ENCODE data around the gene SMC3.

SMC3 gene

GRCh38 chr10:110540031-110540430, 27.5 kb upstream of the SMC3 start:
- FAIRE-seq = peak; percentile 15
- DNase-seq (ENCODE audit: extremely low spot score, insufficient read length, low read depth) = no peak

GRCh38 chr10:110544958-110545537, 22.4 kb upstream of the SMC3 start:
- FAIRE-seq = no peak
- no peak for DNase-seq (ENCODE audit: extremely low spot score, insufficient read length, low read depth)

- no peak for FAIRE-seq
- DNase-seq (ENCODE audit: extremely low spot score, insufficient read length, low read depth) = no peak
These were observed 21.4 kb upstream of the SMC3 start for GRCh38 chr10:110546077-110546476.

GRCh38 chr10:110546499-110547110, 20.9 kb upstream of the SMC3 start:
- DNase-seq (ENCODE audit: extremely low spot score, insufficient read length, low read depth) (no peak), FAIRE-seq (no peak)

GRCh38 chr10:110547139-110547761, 20.2 kb upstream of the SMC3 start:
- DNase-seq (ENCODE audit: extremely low spot score, insufficient read length, low read depth) (no peak), FAIRE-seq (peak; percentile 87)

GRCh38 chr10:110548002-110548401, 19.5 kb upstream of the SMC3 start:
- DNase-seq (ENCODE audit: extremely low spot score, insufficient read length, low read depth) = no peak
- no peak for FAIRE-seq

- no peak for FAIRE-seq
These were observed 18.3 kb upstream of the SMC3 start for GRCh38 chr10:110549211-110549610.

GRCh38 chr10:110553905-110554304, 13.6 kb upstream of the SMC3 start:
- no peak for FAIRE-seq
- no peak for DNase-seq (ENCODE audit: extremely low spot score, insufficient read length, low read depth)

More at GRCh38 chr10:110549211-110549610, 18.3 kb upstream of the SMC3 start:
- no peak for DNase-seq (ENCODE audit: extremely low spot score, insufficient read length, low read depth)

GRCh38 chr10:110556296-110556695, 11.2 kb upstream of the SMC3 start:
- DNase-seq (ENCODE audit: extremely low spot score, insufficient read length, low read depth) (no peak), FAIRE-seq (no peak)

- peak; percentile 28 for DNase-seq (ENCODE audit: extremely low spot score, insufficient read length, low read depth)
- FAIRE-seq = peak; percentile 70
These were observed 10.4 kb upstream of the SMC3 start for GRCh38 chr10:110556969-110557601.

GRCh38 chr10:110558041-110558440, 9.5 kb upstream of the SMC3 start:
- FAIRE-seq (no peak), DNase-seq (ENCODE audit: extremely low spot score, insufficient read length, low read depth) (no peak)

GRCh38 chr10:110560012-110560411, 7.5 kb upstream of the SMC3 start:
- DNase-seq (ENCODE audit: extremely low spot score, insufficient read length, low read depth) (no peak), FAIRE-seq (no peak)

- no peak for FAIRE-seq
- DNase-seq (ENCODE audit: extremely low spot score, insufficient read length, low read depth) = no peak
These were observed 6.2 kb upstream of the SMC3 start for GRCh38 chr10:110561292-110561691.

GRCh38 chr10:110562348-110562747, 5.1 kb upstream of the SMC3 start:
- no peak for DNase-seq (ENCODE audit: extremely low spot score, insufficient read length, low read depth)
- no peak for FAIRE-seq

- DNase-seq (ENCODE audit: extremely low spot score, insufficient read length, low read depth) (no peak), FAIRE-seq (no peak)
These were observed 4.4 kb upstream of the SMC3 start for GRCh38 chr10:110563132-110563531.

GRCh38 chr10:110566472-110567200, 859 bp upstream of the SMC3 start:
- no peak for DNase-seq (ENCODE audit: extremely low spot score, insufficient read length, low read depth)
- FAIRE-seq = no peak

- DNase-seq (ENCODE audit: extremely low spot score, insufficient read length, low read depth) (no peak), FAIRE-seq (peak; percentile 29)
These were observed 700 bp downstream of the SMC3 start for GRCh38 chr10:110568055-110568735.

GRCh38 chr10:110569122-110569521, 1.6 kb downstream of the SMC3 start:
- DNase-seq (ENCODE audit: extremely low spot score, insufficient read length, low read depth) (no peak), FAIRE-seq (no peak)

- DNase-seq (ENCODE audit: extremely low spot score, insufficient read length, low read depth) = no peak
- no peak for FAIRE-seq
These were observed 2.2 kb downstream of the SMC3 start for GRCh38 chr10:110569736-110570135.

Data from GM18507 (cell line).